Eye (tissue), 1 donor: ENCODE measurements around the gene RSPO4.

Experiments
- DNase-seq: peaks from one replicate; pipeline ENCODE4 v3.0.0-alpha.2; 2015

The RSPO4 gene

DNA sequence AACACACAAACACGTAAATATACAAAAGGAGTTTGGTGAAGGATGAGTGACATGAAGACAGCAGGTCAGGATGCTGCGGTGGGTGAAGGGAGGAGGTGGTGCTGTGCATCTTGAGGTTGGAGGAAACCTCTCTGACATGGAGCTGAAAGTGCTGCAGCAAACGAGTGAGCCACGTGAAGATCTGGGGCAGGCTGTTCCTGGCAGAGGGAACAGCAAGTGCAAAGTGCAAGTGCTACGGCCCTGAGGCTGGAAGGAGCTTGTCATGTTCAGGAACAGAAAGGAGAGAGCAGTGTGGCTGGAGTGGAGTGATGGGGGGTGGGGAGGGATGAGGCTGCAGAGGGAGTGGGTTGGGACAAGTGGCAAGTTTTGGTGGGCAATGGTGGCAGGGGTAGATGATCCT lies 61.2 kb downstream of the RSPO4 start:
- no peak for DNase-seq

DNA sequence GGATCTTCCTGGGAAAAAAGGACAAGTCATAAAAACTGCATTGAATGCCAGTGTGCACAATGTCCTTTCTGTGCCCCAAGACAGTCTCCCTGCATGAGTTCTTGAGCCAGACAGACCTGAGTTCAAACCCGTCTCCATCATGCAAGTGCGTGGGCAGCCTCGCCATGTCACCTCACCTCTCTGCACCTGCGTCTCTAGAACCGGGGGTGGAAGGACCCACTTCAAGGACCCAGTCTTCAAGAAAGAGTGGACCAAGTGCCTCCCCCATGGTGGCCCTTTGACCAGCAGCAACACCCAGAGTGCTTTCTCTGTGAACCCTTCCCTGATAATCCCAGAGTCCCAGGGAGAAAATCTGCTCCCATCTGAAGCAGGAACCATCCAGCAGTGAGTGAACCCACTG lies 62.5 kb downstream of the RSPO4 start:
- no peak for DNase-seq

DNA sequence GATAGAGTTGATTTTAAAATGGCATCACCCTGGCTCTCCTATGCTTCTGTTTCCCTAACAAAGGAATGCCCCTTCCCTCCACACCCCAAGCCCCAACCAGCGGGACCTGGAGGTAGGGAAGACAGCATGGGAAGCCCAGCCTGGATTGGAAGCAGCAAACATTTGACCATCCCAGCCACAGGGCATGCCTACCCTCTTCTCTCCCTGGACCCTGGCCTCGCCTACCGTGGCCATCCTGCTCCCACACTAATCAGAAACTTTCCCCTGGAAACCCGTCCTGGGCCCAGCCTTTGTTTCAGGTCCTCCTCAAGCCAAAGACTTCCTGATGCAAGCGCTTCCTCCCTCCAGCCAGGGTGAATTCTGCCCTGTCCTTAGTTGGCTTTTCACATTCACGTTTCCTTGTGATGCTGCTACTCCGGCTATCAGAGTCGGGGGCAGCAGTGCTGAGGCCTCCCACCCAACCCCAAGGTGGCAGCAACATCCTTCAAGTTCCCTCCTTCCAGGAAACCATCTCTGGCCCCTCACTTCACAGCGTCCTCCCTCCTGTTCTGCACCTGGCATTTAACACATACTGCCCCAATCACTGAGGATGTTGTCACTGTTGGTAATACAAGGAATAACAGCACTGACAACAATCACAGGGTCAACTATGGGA lies 67.8 kb downstream of the RSPO4 start:
- no peak for DNase-seq

DNA sequence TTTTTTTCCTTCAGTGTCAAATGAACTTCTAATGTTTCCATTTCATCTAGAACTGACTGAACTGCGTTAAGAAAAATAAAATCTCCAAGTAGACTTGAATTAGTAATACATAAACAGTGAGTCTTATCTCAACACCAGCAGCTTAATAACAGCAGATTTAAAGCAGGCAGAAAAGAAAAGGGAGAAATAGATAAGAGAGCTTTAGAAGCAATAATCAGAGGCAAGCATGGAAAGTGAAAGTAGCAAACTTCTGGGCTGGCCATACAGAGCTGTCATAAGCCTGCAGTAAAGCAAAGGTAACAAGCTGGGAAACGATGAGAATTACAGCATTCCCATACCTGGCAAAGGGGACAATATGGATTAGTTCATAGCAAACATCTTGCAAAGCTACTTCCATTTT lies 69.1 kb downstream of the RSPO4 start:
- DNase-seq, result no peak

DNA sequence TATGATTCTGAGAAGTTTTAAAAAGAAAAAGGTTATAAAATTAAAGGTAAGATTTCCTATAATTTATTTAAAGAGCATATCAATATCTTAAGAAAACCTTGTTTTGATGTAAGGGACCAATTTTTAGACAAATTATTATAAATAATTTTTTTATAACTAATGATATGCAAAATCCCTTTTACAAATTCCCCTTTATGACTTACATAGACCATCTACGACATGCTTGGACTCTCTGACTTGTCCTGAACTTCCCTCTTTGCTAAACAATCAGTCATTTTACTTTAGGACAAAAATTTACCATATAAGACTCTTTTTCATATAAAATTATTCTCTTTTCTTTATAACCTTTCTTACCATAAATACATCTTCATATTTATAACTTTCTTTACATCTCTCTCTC lies 70.7 kb downstream of the RSPO4 start:
- DNase-seq, result no peak

DNA sequence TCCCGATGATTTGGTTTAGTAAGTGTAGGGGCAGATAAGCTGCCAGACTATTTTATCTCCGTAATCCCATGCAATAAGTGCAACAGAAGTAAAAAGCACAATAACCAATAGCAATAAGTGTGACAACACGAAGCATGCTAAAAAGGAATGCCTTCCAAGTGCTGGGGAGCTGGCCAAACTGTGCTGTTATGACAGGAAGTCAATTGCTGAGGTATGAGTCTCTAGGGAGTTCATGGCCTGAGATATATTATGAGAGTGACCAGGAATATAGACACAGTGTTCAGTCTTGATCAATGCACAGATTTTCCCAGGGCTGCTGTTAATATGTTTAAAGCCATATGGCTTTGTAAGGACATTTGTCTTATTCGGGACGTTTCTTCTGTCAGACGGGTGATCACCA lies 75.4 kb downstream of the RSPO4 start:
- no peak for DNase-seq

DNA sequence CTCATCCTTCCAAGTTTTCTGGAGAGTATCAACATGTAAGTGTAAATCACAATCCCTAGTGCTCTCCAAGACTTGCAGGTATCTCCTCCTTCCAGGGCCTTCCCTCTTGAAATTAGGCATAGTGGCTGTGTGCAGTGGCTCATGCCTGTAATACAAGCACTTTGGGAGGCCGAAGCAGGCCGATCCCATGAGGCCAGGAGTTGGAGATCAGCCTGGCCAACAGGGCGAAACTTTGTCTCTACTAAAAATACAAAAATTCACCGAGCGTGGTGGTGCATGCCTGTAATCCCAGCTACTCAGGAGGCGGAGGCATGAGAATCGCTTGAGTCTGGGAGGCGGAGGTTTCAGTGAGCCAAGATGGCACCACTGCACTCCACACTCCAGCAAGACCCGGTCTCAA lies 76.6 kb downstream of the RSPO4 start:
- no peak for DNase-seq

DNA sequence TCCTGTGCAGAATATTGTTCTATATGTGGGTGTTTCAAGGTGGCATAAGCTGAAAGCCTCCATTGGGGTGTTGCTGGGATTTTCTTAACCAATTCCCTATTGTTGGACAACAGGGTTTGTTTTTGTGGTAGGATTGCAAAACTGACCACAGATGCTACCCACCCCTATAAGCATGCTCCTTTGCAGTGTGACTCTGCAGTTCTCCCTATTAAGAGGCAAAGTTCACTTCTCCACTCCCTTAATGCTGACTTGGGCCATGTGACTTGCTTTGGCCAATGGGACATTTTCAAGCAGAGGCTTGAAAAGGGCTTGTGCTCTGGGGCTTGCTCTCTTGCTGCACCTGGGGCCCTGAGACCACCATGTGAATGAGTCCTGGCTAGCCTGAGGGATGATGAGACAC lies 77.5 kb downstream of the RSPO4 start:
- no peak for DNase-seq

DNA sequence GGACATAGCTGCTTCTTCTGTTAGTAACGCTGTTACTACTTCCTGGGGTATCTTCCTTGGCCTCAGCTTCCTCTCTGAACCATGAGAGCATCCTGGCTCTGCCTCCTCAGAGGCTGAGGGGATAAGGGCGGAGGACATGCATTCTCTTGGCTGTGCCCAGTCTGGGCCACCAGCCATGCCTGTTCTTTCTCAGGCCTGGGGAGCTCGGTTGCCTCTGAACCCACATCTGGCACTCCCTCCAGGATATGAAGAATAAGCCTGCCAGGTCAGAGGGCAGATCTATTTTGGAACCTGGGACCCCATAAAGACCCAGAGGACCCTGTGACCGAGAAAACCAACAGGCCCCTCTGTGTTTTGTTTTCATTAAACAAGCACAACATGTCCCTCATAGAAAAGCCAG lies 79.3 kb downstream of the RSPO4 start:
- no peak for DNase-seq

DNA sequence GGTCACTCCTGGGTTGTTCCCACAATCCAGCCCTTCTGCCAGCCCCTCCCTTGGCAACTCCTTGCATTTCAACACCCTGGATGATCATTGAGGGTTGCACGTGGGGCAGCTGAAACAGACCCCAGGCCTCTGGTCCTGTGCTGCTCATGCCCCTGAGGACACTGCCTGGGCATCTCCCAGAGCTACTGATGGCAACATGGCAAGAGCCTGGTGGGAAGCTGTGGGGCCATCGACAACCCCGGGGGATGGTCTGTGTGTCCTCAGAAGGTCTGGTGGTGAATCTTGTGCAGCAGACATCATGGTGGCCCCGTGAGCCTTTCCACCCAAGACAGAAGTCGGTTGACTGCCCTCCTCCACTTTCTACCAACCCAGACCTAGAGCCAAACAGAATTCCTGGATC lies 81.0 kb downstream of the RSPO4 start:
- no peak for DNase-seq

DNA sequence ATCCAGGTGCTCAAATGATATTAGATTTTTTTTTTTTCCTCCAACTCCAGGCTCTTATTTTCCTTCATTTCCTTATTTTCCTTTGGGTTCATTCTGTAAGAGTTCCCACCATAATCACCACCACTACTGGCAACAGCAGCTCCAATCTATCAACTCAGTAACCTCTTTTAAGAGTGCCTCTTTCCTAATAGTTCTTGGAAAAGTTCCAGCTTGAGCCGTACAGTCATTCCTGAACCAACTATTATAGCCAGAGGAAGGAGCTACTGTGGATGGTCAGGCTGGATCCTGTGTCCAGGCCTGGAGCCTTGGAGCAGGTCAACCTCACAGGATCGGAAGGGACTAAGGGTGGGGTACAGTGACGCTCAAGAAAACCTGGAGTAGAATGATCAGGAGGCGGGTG lies 81.8 kb downstream of the RSPO4 start:
- DNase-seq, result no peak

DNA sequence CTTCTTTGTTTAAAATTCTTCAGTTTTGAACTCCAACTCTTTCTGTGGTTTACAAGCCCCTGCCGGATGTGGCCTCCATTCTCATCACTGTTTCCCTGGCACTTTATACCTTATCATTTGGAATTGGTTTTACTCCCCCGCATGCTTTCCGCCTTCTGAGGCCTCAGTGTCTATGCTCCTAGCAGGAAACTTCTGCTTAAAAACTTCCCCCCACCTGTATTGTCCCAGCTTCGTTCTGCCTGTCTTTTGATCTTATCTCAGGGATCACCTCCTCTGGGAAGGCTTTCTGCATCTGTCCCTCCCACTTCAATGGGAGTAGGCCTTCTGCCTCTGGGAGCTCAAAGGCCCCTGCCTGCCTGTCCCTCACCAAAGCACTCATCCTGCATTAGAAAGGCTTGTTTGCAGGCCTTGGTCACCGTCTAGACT lies 82.6 kb downstream of the RSPO4 start:
- no peak for DNase-seq

DNA sequence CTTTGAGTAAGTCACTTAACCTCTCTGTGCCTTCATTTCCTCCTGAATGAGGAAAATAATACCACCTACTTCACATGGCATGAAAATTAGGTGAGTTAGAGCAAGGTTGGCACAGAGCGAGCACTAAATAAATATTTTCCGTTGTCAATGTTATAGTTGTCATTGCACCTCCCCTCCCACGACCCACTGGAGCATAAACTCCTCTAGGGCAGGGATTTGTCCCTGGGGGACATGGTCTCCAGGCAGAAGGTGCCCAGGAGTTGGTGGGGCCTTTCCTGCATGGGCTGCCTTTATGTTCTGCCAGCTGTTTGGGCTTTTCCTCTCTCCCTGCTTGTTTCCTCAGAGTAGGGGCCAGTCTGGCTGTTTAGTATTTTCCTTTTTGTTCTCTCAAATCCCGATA lies 84.7 kb downstream of the RSPO4 start:
- DNase-seq, result no peak

DNA sequence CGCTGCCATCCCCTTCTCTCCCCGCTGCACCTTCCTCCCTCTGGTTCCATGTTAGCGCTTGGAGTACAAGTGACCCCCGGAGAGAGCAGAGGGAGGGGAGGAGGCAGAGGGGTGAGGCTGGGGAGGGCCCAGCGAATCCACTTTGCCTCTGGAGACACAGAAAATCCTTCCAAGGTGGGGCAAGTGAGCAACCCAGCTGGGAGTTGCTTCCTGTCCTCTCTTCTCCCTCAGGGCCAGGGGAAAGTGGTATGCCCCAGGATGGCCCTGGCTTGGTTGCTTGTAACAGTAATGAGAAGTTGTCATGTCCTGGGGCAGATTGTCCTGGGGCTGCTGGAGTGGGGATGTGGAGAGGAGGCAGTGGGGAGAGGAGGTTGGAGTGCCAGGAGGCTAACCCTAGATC lies 85.3 kb downstream of the RSPO4 start:
- no peak for DNase-seq

DNA sequence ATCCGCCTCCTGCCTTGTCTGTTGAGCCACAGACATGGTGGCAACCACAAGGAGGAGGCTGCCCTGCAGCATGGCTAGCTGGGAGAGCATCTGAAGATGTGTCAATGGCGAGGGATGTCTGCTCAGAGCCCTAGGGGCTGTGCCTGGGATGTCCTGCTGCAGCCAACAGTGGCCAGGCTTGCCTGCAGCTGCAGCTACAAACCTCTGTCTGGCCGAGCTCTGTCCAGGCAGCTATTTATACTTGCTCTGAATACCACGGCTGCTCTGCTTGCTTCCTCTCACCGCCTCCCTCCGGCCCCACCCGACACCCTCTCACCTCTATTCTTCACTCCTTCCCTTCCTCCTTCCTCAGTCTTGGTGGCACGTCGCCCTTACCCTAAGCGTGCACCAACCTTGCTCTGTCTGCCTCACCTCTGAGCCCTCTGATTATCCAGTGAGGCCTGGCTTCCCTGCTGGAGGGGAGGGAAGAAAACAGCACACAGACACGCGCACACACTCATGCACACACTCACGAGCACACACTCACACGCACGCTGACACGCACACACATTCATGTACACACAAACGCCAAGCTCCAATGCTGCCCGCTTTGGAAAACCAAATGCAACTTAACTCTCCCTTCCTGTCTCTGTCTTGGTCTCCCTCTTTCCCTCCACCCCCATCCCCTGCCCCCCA lies 85.8 kb downstream of the RSPO4 start, which contains the start of gene ANGPT4:
Gene ANGPT4, minus strand, starts transcription at position 210 of the 675 bp plus-strand sequence. Its CDS starts 120 bp downstream, at position 90.
- DNase-seq, result no peak

DNA sequence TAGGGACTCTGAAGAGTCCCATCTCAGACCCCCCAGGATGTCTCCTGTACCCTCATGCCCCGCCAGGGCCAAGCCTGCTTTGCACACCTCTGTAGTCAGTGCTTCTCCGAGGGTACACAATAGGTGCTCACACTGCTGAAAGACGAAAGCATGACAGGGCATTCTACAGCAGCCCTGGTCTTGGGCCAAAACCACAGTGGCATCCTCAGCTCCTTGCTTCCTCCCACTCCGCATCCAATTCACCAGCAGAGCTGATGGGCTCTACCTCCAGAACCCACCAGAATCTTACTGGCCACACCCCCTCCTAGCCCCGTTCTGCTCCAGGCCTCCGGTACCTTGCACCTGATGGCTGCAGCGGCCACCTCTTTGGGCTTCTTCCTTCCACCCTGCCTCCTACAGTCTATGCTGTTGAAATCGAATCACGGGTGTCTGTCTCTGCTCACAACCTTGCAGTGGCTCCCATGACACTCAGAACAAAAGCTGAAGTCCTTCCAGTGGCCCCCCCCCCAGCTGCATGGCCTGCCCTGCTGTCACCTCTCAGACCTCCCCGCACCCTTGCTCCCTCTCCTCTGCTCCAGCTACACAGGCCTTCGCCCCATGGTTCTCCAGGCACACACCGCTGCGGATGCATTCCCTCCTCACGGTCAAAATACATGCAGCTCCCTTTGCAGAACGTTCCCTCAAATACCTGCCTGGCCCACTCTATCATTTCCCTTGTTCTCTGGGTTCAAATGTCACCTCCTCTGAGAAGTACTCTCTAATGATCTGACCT lies 87.2 kb downstream of the RSPO4 start:
- DNase-seq, result no peak

DNA sequence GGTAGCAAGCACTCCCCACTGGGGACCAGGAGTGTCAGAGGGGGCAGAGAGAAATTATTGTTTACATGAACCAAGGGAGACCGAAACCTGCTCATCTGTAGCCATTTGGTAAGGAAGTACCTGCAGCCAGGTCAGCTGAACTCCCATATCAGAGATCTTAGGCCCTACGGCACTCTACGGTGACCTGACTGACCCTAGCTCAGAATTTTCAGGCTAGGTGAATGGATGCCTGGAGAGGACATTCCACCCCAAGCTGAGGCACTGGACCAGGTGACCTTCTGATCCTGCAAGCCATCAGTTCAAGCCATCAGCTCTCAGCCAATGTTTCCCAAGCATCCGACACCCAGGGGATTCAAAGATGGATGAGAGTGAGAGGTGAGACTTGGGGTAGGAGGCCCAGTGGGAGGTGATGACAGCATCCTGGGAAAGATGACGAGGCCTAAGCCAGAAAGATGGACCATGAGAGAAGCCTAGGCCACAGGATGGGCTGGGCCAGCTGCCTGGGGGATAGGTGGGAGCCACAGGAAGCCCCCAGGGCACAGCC lies 88.7 kb downstream of the RSPO4 start:
- no peak for DNase-seq

DNA sequence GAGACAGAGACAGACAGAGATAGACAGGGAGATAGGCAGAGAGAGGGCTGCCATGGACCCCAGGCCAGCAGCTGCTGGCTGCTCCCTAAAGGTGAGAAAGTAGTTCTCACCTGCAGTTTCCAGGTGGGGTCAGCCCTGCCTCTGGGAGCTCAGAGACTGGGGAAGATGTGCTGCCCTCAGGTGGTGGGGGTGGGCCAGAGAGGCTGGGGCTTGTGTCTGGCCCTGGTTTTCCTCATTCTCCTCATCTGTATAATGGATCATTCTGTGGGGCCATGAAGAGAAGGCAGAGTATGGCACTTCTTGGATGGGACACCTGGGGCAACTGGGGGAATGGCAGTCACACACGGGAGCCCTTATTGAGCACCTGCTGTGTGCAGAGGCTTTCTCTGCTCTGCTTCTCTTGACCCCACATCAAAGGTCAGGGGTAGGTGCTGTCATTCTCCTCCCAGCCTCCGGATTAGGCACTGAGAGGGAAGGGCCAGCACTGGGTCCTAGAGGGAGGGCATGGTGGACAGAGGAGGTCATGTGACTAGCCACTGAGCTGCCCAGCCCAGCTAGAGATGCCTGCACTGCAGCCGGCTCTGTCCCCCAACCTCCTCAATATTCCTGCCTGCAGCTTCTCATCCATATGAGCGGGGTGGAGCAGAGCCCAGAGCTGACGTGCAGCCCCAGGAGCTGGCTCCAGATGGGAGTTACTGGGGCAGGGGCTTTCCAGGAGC lies 90.1 kb downstream of the RSPO4 start:
- no peak for DNase-seq

DNA sequence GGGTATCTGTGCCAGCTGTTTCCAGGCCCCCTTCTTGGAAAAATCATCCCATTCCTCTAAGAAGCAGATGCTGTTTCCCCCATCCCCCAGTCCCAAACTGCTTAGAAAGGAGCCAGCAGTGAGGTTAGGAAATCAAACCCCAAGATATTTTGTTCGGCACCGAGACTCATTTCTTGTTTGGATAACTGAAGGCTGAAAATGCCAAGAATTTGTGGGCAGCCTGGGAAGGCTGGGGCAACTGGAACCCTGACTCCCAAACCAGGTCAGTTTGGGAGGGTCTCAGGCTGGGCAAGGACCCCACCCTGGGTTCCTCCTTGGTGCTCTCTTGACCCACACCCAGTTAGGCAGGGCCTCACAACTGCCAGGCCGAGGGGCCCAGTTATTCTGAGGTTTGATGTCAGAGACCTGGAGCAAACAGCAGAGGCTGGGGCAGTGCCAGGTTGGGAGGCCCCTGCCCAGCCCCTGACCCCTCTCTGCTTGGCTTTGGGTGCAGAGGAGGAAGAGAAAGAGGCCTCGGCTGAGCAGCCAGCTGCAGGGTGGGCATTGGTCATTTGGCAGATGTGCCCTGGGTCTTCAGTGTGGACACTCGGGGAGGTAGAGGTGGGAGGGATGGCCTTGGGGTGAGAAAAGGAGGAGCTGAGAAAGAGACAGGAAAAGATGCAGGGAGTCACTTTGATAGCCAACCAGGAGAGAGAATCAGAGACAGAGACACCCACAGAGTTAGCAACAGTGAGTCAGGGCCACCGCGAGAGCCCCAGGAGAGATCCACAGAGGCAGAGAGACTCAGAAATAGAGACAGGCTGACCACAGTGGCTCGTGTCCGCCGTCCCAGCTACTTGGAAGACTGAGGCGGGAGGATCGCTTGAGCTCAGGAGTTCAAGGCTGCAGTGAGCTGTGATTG lies 91.0 kb downstream of the RSPO4 start:
- DNase-seq, result peak; percentile 38

DNA sequence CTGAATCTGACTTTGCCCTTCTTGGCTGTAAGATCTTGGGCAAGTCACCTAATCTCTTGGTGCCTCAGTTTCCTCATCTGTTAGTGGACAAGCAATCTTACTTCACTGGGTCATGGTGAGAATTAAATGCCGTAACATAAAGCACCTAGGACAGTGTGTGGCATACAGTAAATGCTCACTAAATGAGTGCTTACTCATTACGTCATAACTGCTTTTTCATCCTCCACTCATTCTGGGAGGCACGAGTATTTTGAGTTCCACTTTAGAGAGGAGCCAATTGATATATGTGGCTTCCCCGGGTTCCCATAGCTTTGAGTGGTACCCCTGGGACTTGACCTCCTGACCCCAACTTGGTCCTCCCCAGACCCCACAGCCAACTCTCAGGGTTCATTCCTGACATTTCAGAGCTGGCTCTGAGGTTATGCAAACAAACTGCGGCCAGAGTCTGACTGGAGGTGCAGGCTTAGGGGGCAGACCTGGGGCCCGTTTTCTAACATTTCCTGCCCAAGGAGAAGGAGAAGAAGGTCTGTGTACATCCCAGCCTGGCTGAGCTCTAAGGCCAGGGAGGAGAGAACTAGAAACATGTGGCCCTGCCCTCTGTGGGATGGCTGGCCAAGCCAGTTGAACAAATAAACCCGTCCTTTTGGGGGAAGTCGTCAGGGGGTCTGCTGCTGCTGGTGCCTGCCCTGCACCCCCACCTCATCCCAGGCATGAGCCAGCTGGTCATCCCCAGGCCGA lies 91.8 kb downstream of the RSPO4 start:
- no peak for DNase-seq

DNA sequence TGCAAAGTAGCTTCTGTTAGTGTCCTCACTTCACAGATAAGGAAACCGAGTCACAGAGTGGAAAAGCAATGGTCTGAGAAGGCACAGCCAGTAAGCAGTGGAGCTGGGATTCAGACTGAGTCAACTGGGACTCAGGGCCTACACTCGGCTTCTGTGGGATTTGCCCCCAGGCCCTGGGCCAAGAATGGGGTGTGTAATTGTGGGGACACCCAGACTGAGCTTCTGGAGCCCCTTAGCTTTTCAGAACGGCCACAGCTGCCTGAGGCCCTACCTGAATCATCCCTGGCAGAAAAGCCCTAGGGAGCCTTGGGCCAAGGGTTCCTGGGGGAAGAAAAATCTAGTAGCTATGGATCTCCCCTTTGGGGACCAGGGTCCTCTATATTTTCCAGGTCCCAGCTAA lies 92.5 kb downstream of the RSPO4 start:
- no peak for DNase-seq
